ENCODE measurements around the gene PCDH15. TPM values are rescaled to one million over a fixed set of nuclear protein-coding genes. Genes with fewer than 3 reads are reported as not detected.

Gene PCDH15
- total and polyA plus RNA-seq, 3 experiments from 2014 or later, result not detected

GRCh38 chr10:53904506-53905241, 896.4 kb downstream of the PCDH15 start:
- CTCF ChIA-PET, result no interaction called here
- H3K4me3 Mint-ChIP-seq, result no peak overlapping the region
- Histone ChIP-seq H3K36me3 (ENCODE audit: insufficient read depth, low read length) (no peaks in the 10 kb centered on the region), H3K9me3 (ENCODE audit: low read length) (no peaks in the 10 kb centered on the region), H3K27me3 (ENCODE audit: insufficient read depth, low read length, poor library complexity, severe bottlenecking) (no peaks in the 10 kb centered on the region), H3K27ac (ENCODE audit: low read depth, low read length) (no peak overlapping the region), H3K4me3 (ENCODE audit: low read length) (no peak overlapping the region), H3K4me1 (ENCODE audit: insufficient read depth, low read length) (no peaks in the 10 kb centered on the region)
- H3K27ac Mint-ChIP-seq, result no peak overlapping the region
- DNase-seq, result no peak
- peaks cover 0 to 19% (median 4%) of the 10 kb centered on the region in 5 donors for H3K9me3 Mint-ChIP-seq
- H3K4me1 Mint-ChIP-seq, result no peaks in the 10 kb centered on the region
- H3K36me3 Mint-ChIP-seq, result no peaks in the 10 kb centered on the region
- H3K27me3 Mint-ChIP-seq, result no peaks in the 10 kb centered on the region
- POLR2A ChIA-PET, result no interaction called here

GRCh38 chr10:53903756-53904155, 897.3 kb downstream of the PCDH15 start:
- POLR2A ChIA-PET, result no interaction called here
- no peak overlapping the region for H3K27ac ChIP-seq (ENCODE audit: low read depth, low read length)
- peaks cover 0 to 19% (median 3%) of the 10 kb centered on the region in 5 donors for H3K9me3 Mint-ChIP-seq
- H3K36me3 Mint-ChIP-seq, result no peaks in the 10 kb centered on the region
- no peak overlapping the region for H3K4me3 ChIP-seq (ENCODE audit: low read length)
- H3K4me3 Mint-ChIP-seq, result no peak overlapping the region
- no peaks in the 10 kb centered on the region for H3K27me3 ChIP-seq (ENCODE audit: insufficient read depth, low read length, poor library complexity, severe bottlenecking)
- H3K27ac Mint-ChIP-seq, result no peak overlapping the region
- DNase-seq, result no peak
- no peaks in the 10 kb centered on the region for H3K27me3 Mint-ChIP-seq
- CTCF ChIA-PET, result no interaction called here
- no peaks in the 10 kb centered on the region for H3K36me3 ChIP-seq (ENCODE audit: insufficient read depth, low read length)
- H3K4me1 ChIP-seq (ENCODE audit: insufficient read depth, low read length), result no peaks in the 10 kb centered on the region
- no peaks in the 10 kb centered on the region for H3K4me1 Mint-ChIP-seq
- no peaks in the 10 kb centered on the region for H3K9me3 ChIP-seq (ENCODE audit: low read length)

- H3K27ac Mint-ChIP-seq, result no peak overlapping the region
- Histone ChIP-seq H3K9me3 (ENCODE audit: low read length) (no peaks in the 10 kb centered on the region), H3K27me3 (ENCODE audit: insufficient read depth, low read length, poor library complexity, severe bottlenecking) (no peaks in the 10 kb centered on the region), H3K27ac (ENCODE audit: low read depth, low read length) (no peak overlapping the region), H3K4me1 (ENCODE audit: insufficient read depth, low read length) (no peaks in the 10 kb centered on the region), H3K4me3 (ENCODE audit: low read length) (no peak overlapping the region), H3K36me3 (ENCODE audit: insufficient read depth, low read length) (no peaks in the 10 kb centered on the region)
- CTCF ChIA-PET, result no interaction called here
- peaks cover 4 to 9% (median 7%) of the 10 kb centered on the region in 5 donors for H3K9me3 Mint-ChIP-seq
- POLR2A ChIA-PET, result no interaction called here
- H3K36me3 Mint-ChIP-seq, result no peaks in the 10 kb centered on the region
- H3K4me1 Mint-ChIP-seq, result no peaks in the 10 kb centered on the region
- H3K27me3 Mint-ChIP-seq, result no peaks in the 10 kb centered on the region
- DNase-seq, result no peak
- no peak overlapping the region for H3K4me3 Mint-ChIP-seq
These were observed 901.4 kb downstream of the PCDH15 start for GRCh38 chr10:53899463-53900160.

GRCh38 chr10:53898532-53898931, 902.5 kb downstream of the PCDH15 start:
- no peaks in the 10 kb centered on the region for H3K36me3 ChIP-seq (ENCODE audit: insufficient read depth, low read length)
- Mint-ChIP-seq H3K9me3 (peaks cover 7 to 11% (median 8%) of the 10 kb centered on the region in 5 donors), H3K27ac (no peak overlapping the region), H3K4me1 (no peaks in the 10 kb centered on the region), H3K4me3 (no peak overlapping the region), H3K36me3 (no peaks in the 10 kb centered on the region), H3K27me3 (no peaks in the 10 kb centered on the region)
- H3K4me3 ChIP-seq (ENCODE audit: low read length), result no peak overlapping the region
- no peak overlapping the region for H3K27ac ChIP-seq (ENCODE audit: low read depth, low read length)
- no peaks in the 10 kb centered on the region for H3K4me1 ChIP-seq (ENCODE audit: insufficient read depth, low read length)
- ChIA-PET CTCF (no interaction called here), POLR2A (no interaction called here)
- no peak for DNase-seq
- no peaks in the 10 kb centered on the region for H3K27me3 ChIP-seq (ENCODE audit: insufficient read depth, low read length, poor library complexity, severe bottlenecking)
- H3K9me3 ChIP-seq (ENCODE audit: low read length), result no peaks in the 10 kb centered on the region

- Histone ChIP-seq H3K27ac (ENCODE audit: low read depth, low read length) (no peak overlapping the region), H3K4me3 (ENCODE audit: low read length) (no peak overlapping the region), H3K27me3 (ENCODE audit: insufficient read depth, low read length, poor library complexity, severe bottlenecking) (no peaks in the 10 kb centered on the region), H3K4me1 (ENCODE audit: insufficient read depth, low read length) (no peaks in the 10 kb centered on the region), H3K9me3 (ENCODE audit: low read length) (no peaks in the 10 kb centered on the region), H3K36me3 (ENCODE audit: insufficient read depth, low read length) (no peaks in the 10 kb centered on the region)
- ChIA-PET CTCF (no interaction called here), POLR2A (no interaction called here)
- H3K27me3 Mint-ChIP-seq, result no peaks in the 10 kb centered on the region
- no peak overlapping the region for H3K4me3 Mint-ChIP-seq
- no peak overlapping the region for H3K27ac Mint-ChIP-seq
- no peak for DNase-seq
- H3K9me3 Mint-ChIP-seq, result peaks cover 7 to 21% (median 13%) of the 10 kb centered on the region in 5 donors
- H3K4me1 Mint-ChIP-seq, result no peaks in the 10 kb centered on the region
- H3K36me3 Mint-ChIP-seq, result no peaks in the 10 kb centered on the region
These were observed 906.9 kb downstream of the PCDH15 start for GRCh38 chr10:53894145-53894544.

- Histone ChIP-seq H3K4me3 (ENCODE audit: low read length) (no peak overlapping the region), H3K27me3 (ENCODE audit: insufficient read depth, low read length, poor library complexity, severe bottlenecking) (no peaks in the 10 kb centered on the region), H3K9me3 (ENCODE audit: low read length) (no peaks in the 10 kb centered on the region), H3K4me1 (ENCODE audit: insufficient read depth, low read length) (no peaks in the 10 kb centered on the region), H3K27ac (ENCODE audit: low read depth, low read length) (no peak overlapping the region), H3K36me3 (ENCODE audit: insufficient read depth, low read length) (no peaks in the 10 kb centered on the region)
- no peak overlapping the region for H3K4me3 Mint-ChIP-seq
- no peaks in the 10 kb centered on the region for H3K36me3 Mint-ChIP-seq
- DNase-seq, result no peak
- H3K27me3 Mint-ChIP-seq, result no peaks in the 10 kb centered on the region
- peaks cover 4 to 24% (median 9%) of the 10 kb centered on the region in 5 donors for H3K9me3 Mint-ChIP-seq
- H3K4me1 Mint-ChIP-seq, result no peaks in the 10 kb centered on the region
- POLR2A ChIA-PET, result no interaction called here
- CTCF ChIA-PET, result no interaction called here
- no peak overlapping the region for H3K27ac Mint-ChIP-seq
These were observed 908.0 kb downstream of the PCDH15 start for GRCh38 chr10:53893061-53893460.

GRCh38 chr10:53886325-53887300, 914.4 kb downstream of the PCDH15 start:
- Mint-ChIP-seq H3K4me1 (no peaks in the 10 kb centered on the region), H3K36me3 (no peaks in the 10 kb centered on the region), H3K27ac (no peak overlapping the region), H3K4me3 (no peak overlapping the region), H3K9me3 (peaks cover 6 to 20% (median 10%) of the 10 kb centered on the region in 5 donors), H3K27me3 (no peaks in the 10 kb centered on the region)
- DNase-seq, result no peak
- Histone ChIP-seq H3K9me3 (ENCODE audit: low read length) (no peaks in the 10 kb centered on the region), H3K4me3 (ENCODE audit: low read length) (no peak overlapping the region), H3K27ac (ENCODE audit: low read depth, low read length) (no peak overlapping the region), H3K4me1 (ENCODE audit: insufficient read depth, low read length) (no peaks in the 10 kb centered on the region), H3K36me3 (ENCODE audit: insufficient read depth, low read length) (no peaks in the 10 kb centered on the region), H3K27me3 (ENCODE audit: insufficient read depth, low read length, poor library complexity, severe bottlenecking) (no peaks in the 10 kb centered on the region)
- POLR2A ChIA-PET, result no interaction called here
- CTCF ChIA-PET, result no interaction called here

GRCh38 chr10:53864846-53865245, 936.2 kb downstream of the PCDH15 start:
- Mint-ChIP-seq H3K27me3 (no peaks in the 10 kb centered on the region), H3K36me3 (no peaks in the 10 kb centered on the region), H3K27ac (no peak overlapping the region), H3K4me1 (no peaks in the 10 kb centered on the region), H3K4me3 (no peak overlapping the region), H3K9me3 (peaks cover 3 to 21% (median 4%) of the 10 kb centered on the region in 5 donors)
- no peak overlapping the region for H3K4me3 ChIP-seq (ENCODE audit: low read length)
- no peaks in the 10 kb centered on the region for H3K4me1 ChIP-seq (ENCODE audit: insufficient read depth, low read length)
- H3K27ac ChIP-seq (ENCODE audit: low read depth, low read length), result no peak overlapping the region
- no peaks in the 10 kb centered on the region for H3K9me3 ChIP-seq (ENCODE audit: low read length)
- POLR2A ChIA-PET, result no interaction called here
- CTCF ChIA-PET, result no interaction called here
- no peak for DNase-seq
- H3K36me3 ChIP-seq (ENCODE audit: insufficient read depth, low read length), result no peaks in the 10 kb centered on the region
- no peaks in the 10 kb centered on the region for H3K27me3 ChIP-seq (ENCODE audit: insufficient read depth, low read length, poor library complexity, severe bottlenecking)

All from CD8-positive, alpha-beta memory T cell (primary cell).